ENCODE results near the gene UBE3B.

UBE3B gene

DNA sequence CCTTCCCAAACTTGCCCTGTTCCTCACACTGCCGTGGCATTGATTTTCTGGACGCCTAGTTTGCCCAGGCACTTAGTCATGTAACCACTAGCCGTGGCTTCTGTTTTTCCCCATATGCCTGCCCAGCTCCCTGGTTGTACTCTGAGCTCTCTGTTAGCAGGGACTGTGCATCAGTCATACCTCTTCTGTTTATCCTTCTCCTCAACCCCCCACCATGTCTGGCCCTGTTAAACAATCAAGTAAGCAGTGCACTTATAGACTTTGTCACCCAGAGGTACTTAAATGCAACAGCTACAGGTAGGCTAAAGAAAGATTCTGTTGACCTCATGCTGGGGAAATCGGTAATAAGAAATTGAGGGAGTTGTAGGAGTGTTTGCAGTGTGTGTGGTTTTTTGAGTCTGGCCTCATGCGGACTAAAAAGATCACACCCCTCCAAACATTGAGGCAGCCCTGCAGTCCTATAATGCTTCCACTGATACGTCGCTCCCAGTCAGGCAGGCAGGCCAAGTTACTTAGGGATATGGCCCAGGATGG, 17.0 kb downstream of the UBE3B start:
- DNase-seq (ENCODE audit: low read depth), result no peak

- no peak for DNase-seq (ENCODE audit: low read depth)
These were observed 17.6 kb downstream of the UBE3B start for GRCh38 chr12:109495012-109495411.

GRCh38 chr12:109496306-109496705, 18.9 kb downstream of the UBE3B start:
- DNase-seq (ENCODE audit: low read depth), result no peak

DNA sequence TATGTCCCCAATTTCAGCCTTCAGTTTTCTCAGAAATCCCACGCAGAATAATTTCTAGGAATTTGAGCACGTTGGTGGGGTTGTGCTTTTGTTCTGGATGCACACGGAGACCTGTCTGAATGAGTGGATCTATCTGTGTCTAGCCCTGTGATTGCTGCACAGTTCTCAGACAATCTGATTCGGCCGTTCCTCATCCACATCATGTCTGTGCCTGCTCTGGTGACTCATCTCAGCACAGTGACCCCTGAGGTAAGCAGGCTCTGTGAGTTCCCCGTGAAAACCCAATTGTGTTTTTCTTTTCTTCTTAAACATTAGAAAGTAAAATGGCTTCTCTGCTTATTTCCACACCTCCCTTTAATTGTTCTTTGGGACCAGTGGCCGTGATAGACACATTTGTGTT, 20.2 kb downstream of the UBE3B start:
- no peak for DNase-seq (ENCODE audit: low read depth)

DNA sequence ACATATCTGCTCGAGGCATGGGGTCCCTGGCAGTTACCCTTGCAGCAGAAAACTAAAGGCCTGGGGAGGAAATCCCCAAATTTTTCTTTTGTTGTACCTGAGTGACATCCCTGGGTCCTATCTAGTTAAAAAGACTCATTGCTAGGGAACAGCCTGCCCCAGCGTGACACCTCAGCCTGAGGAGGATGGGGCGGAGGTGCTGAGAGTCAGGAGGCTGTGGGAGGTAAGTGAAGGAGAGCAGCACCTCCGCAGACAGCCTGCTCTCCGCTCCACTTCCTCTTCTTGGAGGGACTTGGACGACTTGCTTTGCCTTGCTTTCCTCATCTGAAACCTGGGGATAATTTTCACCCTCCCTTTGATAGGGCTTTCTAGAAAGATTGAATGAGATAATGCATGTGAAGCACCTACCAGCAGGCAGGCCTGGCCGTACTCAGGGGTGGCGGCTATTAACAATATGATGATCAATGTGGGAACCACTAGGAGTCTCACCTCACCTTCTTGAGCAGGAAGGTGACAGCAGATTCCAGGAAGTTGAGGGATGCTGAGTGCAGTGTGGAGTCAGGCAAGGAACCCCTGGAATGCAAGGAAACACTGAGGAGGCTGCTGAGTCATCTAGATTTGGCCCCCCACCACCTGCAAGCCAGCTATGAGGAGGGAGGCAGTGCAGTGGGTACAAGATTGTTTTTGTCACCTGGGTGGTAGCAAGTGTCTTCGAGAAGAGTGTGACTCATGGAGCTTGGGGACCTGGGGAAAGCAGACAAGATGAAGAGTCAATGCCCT, 23.2 kb downstream of the UBE3B start:
- no peak for DNase-seq (ENCODE audit: low read depth)

DNA sequence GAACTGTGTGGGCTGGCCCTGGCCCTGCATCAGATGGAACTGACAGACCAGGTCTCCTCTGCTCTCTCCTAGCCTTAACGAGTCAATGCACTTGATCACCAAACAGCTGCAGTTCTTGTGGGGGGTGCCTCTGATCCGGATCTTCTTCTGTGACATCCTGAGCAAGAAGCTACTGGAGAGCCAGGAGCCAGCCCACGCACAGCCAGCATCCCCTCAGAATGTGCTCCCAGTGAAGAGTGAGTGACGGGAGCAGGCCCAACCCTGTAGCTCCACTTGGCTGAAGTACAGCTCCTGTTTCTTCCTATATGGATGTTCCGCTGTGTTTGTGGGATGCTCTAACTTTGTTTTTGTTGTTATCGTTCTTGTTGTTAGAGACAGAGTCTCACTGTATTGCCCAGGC, 23.9 kb downstream of the UBE3B start:
- no peak for DNase-seq (ENCODE audit: low read depth)

GRCh38 chr12:109502332-109502731, 24.9 kb downstream of the UBE3B start:
- no peak for DNase-seq (ENCODE audit: low read depth)

DNA sequence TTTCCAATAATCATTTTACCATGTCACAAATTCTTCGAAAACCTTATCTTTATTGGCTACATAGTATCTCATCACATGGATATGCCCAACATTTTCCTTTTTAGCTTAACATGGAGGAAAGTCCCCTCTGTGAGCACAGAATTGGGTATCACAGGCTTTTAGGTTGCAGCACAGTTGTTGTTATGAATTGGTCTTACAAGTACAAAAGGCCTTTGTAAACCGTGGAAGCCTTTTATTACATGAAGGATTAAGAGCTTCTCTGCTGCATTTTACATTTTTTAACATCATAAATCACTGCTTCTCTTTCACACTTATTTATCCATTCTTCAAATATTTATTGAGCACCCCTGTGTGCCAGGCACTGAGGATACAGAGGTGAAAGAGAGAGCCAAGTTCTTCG, 26.2 kb downstream of the UBE3B start:
- no peak for DNase-seq (ENCODE audit: low read depth)

DNA sequence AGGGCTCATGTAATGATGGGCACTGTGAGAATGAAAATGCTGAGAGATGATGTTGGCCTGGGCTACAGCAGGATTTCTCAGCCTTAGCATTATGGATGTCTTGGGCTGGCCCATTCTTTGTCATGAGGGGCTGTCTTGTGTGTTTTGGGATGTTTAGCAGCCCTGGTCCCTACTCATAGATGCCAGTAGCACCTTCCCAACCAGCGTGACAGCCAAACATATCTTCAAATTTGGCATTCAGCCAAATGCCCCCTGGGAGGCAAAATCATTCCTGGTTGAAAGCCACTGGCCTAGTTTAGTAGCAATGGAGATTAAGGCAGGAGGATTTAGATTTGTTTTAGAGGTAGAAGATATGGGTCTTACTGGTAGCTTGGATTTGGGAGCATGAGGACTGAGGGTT, 26.6 kb downstream of the UBE3B start:
- no peak for DNase-seq (ENCODE audit: low read depth)

GRCh38 chr12:109510196-109510595, 32.8 kb downstream of the UBE3B start:
- DNase-seq (ENCODE audit: low read depth), result no peak

- DNase-seq (ENCODE audit: low read depth), result no peak
These were observed 35.2 kb downstream of the UBE3B start for GRCh38 chr12:109512608-109513007.

DNA sequence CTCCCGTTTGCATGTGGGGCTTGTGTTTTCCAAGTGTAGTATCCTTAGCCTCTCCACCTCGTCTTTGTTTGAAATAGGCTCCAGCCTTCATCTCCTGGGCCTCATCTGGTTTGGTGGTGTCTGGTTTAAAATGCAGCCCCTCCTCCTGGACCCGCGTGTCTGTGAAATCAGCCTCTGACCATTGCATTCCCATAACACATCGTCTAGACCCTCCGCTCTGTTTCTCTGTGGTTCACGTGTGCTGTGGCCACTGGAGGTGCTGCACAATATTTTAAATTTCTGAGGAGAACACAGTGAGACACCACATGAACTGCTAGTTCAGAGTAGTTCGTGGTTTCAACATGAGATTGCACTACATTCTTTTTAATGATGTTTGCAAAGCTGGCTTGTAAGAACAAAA, 35.6 kb downstream of the UBE3B start:
- DNase-seq (ENCODE audit: low read depth), result no peak

DNA sequence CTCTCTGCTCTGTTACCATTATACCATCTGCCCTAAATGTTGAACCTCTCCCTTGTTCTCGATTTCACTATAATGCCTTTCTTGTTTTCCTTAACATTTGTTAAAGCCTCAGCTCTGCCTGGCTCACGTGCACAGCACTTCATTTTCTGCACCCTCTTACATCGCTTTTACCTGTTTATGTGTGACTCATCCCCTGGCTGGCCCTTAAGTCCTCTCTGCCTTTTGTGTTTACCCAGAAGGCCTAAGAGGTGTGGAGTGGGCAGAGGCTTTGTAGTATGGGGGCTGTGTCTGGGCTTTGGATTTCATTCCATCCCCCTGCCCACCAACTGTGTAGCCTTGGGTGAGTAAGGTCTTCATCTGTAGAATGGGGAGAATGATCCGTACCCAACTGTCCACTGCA, 36.5 kb downstream of the UBE3B start:
- no peak for DNase-seq (ENCODE audit: low read depth)

- DNase-seq (ENCODE audit: low read depth), result no peak
These were observed 40.2 kb downstream of the UBE3B start for GRCh38 chr12:109517619-109518018.

DNA sequence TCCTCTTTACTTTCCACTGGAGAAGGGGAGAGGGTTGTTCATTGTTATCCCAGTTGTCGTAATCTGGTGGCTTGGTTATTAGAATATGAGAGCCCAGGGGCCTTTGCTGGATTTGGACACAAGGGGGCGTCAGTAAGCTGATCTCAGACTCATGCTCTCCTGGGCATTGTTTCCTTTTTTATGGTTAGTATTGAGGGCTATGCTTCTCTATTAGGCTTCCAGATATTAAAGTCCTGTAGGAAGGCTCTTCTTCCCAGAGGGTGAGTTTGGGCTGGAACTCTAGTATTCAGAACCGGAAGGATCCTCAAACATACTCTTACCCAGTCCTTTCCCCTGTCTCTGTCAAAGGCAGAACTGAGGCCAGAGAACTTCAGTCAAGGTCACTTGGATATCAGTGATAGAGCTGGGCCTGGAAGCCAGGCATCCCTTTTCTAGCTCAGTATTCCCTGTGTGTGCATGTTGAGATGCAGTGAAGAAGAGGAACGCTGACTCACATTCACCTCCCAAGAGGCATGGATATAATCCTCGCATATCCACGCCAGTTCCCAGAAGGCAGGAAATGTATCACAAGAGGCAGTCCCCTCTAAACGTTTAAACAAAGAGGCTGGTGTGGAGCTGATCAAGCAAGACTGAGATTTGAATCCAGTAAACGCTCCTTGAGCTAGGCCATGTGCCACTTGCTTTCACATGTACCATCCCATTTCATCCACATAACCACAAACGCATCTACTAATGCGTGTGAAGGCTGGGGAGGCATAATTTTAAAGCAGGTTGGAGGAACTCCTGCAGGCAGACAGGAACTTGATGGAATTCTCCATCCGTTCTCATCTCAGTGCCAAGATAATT, 41.6 kb downstream of the UBE3B start:
- DNase-seq (ENCODE audit: low read depth), result peak; percentile 59

GRCh38 chr12:109519787-109520186, 42.4 kb downstream of the UBE3B start:
- DNase-seq (ENCODE audit: low read depth), result no peak

DNA sequence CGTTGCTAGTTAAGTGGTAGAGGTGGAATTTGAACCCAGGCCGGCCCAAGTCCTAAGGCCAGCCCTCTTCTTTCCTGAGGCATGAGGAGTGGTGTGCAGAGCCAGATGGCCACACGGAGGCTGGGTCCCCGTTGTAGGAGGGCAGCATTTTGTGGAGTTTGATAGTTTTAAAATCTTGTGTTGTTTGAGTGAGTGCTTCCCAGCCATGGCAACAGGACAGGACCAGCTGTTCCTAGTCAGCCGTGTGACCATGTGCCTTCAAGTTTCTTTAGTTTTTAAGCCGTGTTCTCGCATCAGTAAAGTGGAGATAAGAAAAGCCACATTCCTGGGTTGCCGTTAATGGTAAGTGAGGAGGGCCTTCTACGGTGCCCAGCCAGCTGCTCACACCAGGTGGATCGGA, 44.4 kb downstream of the UBE3B start:
- no peak for DNase-seq (ENCODE audit: low read depth)

- DNase-seq (ENCODE audit: low read depth), result no peak
These were observed 45.6 kb downstream of the UBE3B start for GRCh38 chr12:109523071-109523470.

- DNase-seq (ENCODE audit: low read depth), result no peak
These were observed 46.1 kb downstream of the UBE3B start for GRCh38 chr12:109523504-109523903.

GRCh38 chr12:109524466-109525278, 47.2 kb downstream of the UBE3B start:
- no peak for DNase-seq (ENCODE audit: low read depth)

- DNase-seq (ENCODE audit: low read depth), result no peak
These were observed 47.8 kb downstream of the UBE3B start for GRCh38 chr12:109525279-109525585.

GRCh38 chr12:109527489-109528123, 50.2 kb downstream of the UBE3B start:
- DNase-seq (ENCODE audit: low read depth), result no peak
